ENCODE results near the gene AHCTF1.
"Not testable (repeated sequence)": the region's sequence is repeated elsewhere in the genome, so short reads cannot be mapped to it uniquely, and the experiment has no call there.

AHCTF1 gene

DNA sequence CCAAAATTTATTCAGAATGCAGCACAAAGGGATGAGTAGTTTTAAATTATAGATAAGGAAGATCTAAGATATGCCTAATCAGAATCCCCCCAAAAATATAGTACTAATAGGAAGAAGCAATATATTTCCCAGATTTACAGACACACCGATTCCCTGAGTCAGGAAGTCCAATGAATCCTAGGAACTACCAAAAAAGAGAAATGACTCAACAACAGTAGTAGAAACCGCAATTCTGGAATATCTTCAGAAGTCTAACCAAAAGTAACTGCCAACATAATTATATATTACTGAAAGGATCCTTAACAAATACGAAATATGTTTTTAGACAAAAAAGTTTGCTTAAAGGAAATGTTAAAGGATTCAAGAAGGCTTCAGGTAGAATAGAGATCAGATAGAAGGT, 10.3 kb downstream of the AHCTF1 start:
- no peak for DNase-seq

DNA sequence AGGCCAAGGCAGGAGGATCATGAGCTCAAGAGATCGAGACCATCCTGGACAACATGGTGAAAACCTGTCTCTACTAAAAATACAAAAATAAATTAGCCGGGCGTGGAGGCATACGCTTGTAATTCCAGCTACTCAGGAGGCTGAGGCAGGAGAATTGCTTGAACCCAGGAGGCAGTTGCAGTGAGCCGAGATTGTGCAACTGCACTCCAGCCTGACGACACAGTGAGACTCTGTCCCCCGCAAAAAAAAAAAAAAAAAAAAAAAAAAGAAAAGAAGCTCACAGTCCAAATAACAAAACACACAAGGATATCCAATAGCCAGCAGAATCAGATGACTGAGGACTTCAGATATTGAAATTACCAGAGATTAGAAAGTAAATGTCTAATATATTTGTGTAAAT, 11.8 kb downstream of the AHCTF1 start:
- no peak for DNase-seq

- not testable (repeated sequence) for DNase-seq
Observed at GRCh38 chr1:246916026-246916923, 15.5 kb downstream of the AHCTF1 start.

DNA sequence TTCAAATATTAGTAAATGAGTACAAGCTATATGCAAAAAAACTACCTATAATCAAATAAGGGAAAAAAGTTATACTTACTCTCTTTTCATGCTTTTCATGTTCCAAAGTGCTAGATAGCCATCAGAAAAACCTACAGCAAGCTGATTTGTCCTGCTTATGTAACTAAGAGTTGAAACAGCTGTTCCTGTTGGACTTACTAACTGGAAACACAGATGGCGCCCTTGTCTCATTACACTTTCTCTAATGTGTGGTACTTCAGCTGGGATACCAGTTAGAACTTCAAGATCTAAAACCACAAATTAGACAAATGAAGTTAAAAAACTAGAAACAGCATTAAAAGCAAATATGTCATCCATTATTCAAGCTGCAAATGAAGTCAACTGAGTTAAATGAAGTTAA, 24.3 kb downstream of the AHCTF1 start:
- peak; percentile 33 for DNase-seq

DNA sequence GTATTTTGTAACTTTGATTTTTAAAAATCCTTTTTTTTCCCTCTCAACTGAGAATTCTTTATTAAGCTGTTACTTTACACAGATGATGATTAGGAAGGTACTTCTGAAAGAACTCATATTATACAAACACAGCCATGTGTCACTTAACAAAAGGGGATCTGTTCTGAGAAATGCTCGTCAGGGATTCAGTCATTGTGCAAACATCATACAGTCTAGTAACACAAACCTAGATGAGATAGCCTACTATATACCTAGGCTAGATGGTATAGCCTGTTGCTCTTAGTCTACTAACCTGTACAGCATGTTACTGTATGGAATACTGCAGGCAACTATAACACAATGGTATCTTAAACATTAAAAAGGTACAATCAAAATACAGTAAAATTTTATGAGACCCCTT, 24.9 kb downstream of the AHCTF1 start:
- no peak for DNase-seq

DNA sequence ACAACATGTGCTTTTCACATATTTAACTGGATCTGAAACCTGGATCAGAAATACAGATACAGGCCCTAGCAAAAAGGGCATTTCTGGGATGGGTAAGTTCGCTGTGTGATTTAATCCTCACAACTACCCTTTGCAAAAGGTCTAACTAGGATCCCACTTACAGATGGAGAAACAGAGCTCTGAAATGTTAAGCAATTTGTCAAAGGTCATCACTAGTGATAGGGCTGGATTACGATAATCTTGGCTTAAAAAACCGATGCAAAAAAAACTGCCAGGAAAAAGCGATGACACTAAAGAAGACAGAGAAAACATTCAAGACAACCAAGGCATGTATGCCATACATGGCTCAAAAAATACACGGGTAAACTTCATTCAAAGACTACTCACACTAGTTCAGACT, 29.9 kb downstream of the AHCTF1 start:
- DNase-seq: no peak

- no peak for DNase-seq
Observed at GRCh38 chr1:246897302-246897701, 34.4 kb downstream of the AHCTF1 start.

- DNase-seq: no peak
Observed at GRCh38 chr1:246893191-246893939, 38.4 kb downstream of the AHCTF1 start.

DNA sequence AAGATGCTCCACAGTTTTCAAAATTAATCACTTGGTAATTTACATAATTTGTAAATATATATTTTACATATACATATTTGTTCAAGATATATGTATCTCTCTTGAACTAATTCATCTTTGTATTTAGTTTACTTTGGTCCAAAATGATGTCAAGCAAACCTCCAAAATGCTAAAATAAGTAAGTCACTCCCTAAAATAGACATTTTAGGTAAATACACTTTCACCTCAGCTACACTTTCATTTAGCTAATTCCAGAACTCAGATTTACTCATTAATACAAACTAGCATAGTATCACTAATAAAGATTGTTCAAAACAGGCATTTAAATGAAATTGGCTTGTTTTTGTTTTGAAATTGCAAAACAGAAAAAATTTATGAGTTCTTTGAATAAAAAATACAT, 40.6 kb downstream of the AHCTF1 start:
- DNase-seq: no peak

GRCh38 chr1:246888522-246888921, 43.2 kb downstream of the AHCTF1 start:
- no peak for DNase-seq

DNA sequence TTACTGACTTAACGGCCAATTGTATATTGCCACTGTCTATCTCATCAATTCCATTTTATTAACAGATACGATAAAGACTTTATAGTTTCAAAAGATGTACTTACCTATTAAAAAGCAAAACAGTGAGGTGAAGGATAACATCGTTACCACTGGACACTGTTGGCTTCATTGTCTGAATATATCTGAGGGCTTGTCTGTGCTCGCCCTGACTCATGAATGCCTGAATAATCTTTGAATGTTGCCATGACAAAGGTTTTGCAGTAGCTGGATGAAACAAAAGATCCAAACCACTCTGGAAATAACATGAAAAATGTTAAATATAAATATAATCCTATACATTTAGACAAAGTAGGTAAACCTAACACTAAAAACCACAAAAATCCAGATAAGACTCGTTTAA, 46.4 kb downstream of the AHCTF1 start:
- not testable (repeated sequence) for DNase-seq

DNA sequence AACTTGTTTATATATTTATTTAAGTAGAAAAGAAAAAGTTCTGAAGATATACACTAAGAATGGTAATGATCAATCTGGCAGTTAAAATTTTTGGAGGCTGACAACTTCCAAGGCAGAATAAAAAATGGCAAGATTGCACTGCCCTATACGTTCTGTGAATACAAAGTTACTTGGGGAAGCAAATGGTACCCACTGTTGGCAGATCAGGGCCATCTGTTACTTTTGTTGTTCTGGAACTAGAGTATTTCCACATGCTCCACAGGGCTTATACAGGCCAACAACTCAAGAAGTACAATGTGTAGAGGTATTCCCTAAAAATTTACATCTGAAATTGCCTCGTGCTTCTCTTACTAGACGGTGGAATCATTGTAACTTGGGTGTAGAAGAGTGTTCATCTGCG, 53.2 kb downstream of the AHCTF1 start:
- DNase-seq: no peak

- DNase-seq: no peak
Observed at GRCh38 chr1:246876431-246876830, 55.3 kb downstream of the AHCTF1 start.

- DNase-seq: no peak
Observed at GRCh38 chr1:246875041-246876026, 56.4 kb downstream of the AHCTF1 start.

GRCh38 chr1:246865921-246866320, 65.8 kb downstream of the AHCTF1 start:
- no peak for DNase-seq

GRCh38 chr1:246863791-246864190, 68.0 kb downstream of the AHCTF1 start:
- DNase-seq: not testable (repeated sequence)

DNA sequence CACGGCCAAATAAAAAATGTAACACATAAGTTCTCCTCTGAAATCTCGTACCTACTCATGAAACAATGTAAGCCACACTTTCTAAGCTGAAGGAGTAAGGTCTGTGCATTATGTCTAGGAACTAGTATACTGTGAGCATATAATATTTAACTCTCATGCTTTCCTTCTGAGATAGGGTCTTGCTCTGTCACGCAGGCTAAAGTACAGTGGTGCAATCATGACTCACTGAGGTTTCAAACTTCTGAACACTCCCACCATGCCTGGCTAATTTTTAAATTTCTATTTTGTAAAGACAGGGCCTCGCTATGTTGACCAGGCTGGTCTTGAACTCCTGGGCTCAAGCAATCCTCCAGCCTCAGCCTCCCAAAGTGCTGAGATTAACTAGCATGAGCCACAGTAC, 71.3 kb downstream of the AHCTF1 start:
- no peak for DNase-seq

DNA sequence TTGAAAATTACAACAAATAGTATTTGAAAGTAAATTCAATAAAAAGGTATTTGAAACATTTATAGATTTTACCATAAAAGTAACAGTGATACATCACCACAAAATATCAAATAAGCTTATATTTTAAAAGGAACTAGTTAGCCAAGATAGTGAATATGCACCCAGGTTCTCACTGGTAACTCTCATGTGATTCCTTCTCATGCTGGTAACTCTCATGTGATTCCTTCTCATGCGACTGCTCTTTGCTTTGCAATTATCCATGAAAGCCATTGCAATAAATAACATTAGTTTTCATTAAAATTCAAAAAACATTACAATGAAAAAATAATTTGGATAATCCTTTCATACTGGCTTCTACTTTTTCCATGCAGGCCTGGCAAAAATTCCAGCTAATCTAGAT, 75.4 kb downstream of the AHCTF1 start:
- DNase-seq: no peak

GRCh38 chr1:246850640-246851039, 81.1 kb downstream of the AHCTF1 start:
- not testable (repeated sequence) for DNase-seq

- no peak for DNase-seq
Observed at GRCh38 chr1:246843876-246844275, 87.9 kb downstream of the AHCTF1 start.

DNA sequence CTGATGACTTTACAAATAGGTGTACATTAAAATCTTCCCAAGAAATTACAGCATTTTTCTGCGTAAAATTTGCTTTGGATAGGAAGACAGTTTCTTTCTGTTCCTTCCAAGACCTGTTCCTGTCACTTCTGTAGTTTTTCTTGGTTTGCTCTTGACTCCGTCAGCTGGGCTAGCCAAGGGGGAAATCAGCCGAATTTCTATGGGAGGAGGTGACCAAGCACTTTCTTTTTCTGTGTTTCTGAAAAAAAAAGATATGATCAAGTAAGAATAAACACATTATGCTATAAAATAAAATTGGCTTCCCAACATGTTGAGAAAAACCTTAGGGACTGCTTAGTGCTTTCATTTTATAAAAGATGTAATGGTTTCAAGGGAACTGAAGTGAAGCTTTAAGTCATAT, 91.0 kb downstream of the AHCTF1 start:
- DNase-seq: not testable (repeated sequence)

- DNase-seq: no peak
Observed at GRCh38 chr1:246838118-246838456, 93.7 kb downstream of the AHCTF1 start.
